DOHH2 (cell line): Measurements from ENCODE around the gene ANOS1.

Experiments
- EZH2phosphoT487 ChIP-seq: fragments of 200-600 bp; sonication (generic); IDR thresholded peaks from 2 replicates; pipeline ENCODE4 v1.6.1; 2017; ENCODE audit warnings: borderline replicate concordance, mild to moderate bottlenecking, antibody characterized with exemption, low read length, moderate library complexity, mixed read lengths
- TF ChIP-seq, protein P1 (sequence below): fragments of 200-600 bp; sonication (generic); IDR thresholded peaks from one replicate; pipeline ENCODE4 v1.5.1; 2014; ENCODE audit warnings: antibody characterized with exemption, mild to moderate bottlenecking, low read depth, low read length; ENCODE audit not compliant: poor library complexity, severe bottlenecking

DNA sequence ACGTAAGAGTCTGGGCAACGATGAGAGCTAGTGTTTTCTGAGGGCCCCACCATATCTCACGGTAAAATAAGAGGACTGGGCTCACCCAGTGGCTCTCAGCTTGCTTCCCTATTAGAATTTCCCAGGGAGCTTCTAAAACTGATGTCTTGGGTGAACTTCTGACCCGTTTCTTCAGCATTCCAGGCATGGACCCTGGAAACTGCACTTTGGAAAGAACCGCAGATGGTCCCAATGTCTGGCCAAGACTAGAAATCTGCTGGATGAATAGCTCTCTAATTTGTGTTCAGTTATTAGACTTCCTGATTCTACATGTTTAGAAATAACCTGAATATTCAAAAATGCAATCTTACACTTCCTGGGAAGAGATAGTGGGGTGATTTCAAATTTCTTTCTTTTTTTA lies 127.8 kb downstream of the ANOS1 start:
- TF ChIP-seq, protein P1, sequence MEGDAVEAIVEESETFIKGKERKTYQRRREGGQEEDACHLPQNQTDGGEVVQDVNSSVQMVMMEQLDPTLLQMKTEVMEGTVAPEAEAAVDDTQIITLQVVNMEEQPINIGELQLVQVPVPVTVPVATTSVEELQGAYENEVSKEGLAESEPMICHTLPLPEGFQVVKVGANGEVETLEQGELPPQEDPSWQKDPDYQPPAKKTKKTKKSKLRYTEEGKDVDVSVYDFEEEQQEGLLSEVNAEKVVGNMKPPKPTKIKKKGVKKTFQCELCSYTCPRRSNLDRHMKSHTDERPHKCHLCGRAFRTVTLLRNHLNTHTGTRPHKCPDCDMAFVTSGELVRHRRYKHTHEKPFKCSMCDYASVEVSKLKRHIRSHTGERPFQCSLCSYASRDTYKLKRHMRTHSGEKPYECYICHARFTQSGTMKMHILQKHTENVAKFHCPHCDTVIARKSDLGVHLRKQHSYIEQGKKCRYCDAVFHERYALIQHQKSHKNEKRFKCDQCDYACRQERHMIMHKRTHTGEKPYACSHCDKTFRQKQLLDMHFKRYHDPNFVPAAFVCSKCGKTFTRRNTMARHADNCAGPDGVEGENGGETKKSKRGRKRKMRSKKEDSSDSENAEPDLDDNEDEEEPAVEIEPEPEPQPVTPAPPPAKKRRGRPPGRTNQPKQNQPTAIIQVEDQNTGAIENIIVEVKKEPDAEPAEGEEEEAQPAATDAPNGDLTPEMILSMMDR: no peak
- TF ChIP-seq EZH2phosphoT487: no peak
